Ishikawa (cell line): ENCODE measurements around the gene BDP1.

Experiments
- CEBPB ChIP-seq: IDR thresholded peaks from 2 replicates; pipeline ENCODE4 v1.6.1; 2012
- CREB1 ChIP-seq: IDR thresholded peaks from 2 replicates; pipeline ENCODE4 v1.6.1; 2012; ENCODE audit warnings: low read depth
- EGR1 ChIP-seq: IDR thresholded peaks from 2 replicates; pipeline ENCODE4 v1.6.1; 2012
- EP300 ChIP-seq: IDR thresholded peaks from 2 replicates; pipeline ENCODE4 v1.6.1; 2012; ENCODE audit warnings: borderline replicate concordance
- FOXM1 ChIP-seq: IDR thresholded peaks from 2 replicates; pipeline ENCODE4 v1.6.1; 2012; ENCODE audit warnings: low read depth, borderline replicate concordance
- NFIC ChIP-seq: IDR thresholded peaks from 2 replicates; pipeline ENCODE4 v1.6.1; 2012
- RAD21 ChIP-seq: IDR thresholded peaks from 2 replicates; pipeline ENCODE4 v1.6.1; 2012; ENCODE audit warnings: low read depth
- REST ChIP-seq: IDR thresholded peaks from 2 replicates; pipeline ENCODE4 v1.6.1; 2012; ENCODE audit warnings: low read depth, mild to moderate bottlenecking
- TAF1 ChIP-seq: IDR thresholded peaks from 2 replicates; pipeline ENCODE4 v1.6.1; 2012; ENCODE audit warnings: low read depth, mild to moderate bottlenecking
- TCF12 ChIP-seq: IDR thresholded peaks from 2 replicates; pipeline ENCODE4 v1.6.1; 2012; ENCODE audit warnings: low read depth
- TEAD4 ChIP-seq: IDR thresholded peaks from 2 replicates; pipeline ENCODE4 v1.6.1; 2012
- USF1 ChIP-seq: IDR thresholded peaks from 2 replicates; pipeline ENCODE4 v1.6.1; 2012
- YY1 ChIP-seq: IDR thresholded peaks from 2 replicates; pipeline ENCODE4 v1.6.1; 2012; ENCODE audit warnings: low read depth
- ZBTB7A ChIP-seq: IDR thresholded peaks from 2 replicates; pipeline ENCODE4 v1.6.1; 2012; ENCODE audit warnings: low read depth
- TF ChIP-seq, protein P1 (sequence below): IDR thresholded peaks from 2 replicates; pipeline ENCODE4 v1.6.1; 2012

The BDP1 gene

GRCh38 chr5:71587766-71588532, 132.5 kb downstream of the BDP1 start:
- TF ChIP-seq REST (no peak), CREB1 (no peak), CEBPB (no peak)

- TF ChIP-seq USF1 (no peak), FOXM1 (no peak), REST (no peak), YY1 (no peak), EGR1 (no peak), ZBTB7A (no peak)
Measured at GRCh38 chr5:71588533-71588885, 133.1 kb downstream of the BDP1 start.

DNA sequence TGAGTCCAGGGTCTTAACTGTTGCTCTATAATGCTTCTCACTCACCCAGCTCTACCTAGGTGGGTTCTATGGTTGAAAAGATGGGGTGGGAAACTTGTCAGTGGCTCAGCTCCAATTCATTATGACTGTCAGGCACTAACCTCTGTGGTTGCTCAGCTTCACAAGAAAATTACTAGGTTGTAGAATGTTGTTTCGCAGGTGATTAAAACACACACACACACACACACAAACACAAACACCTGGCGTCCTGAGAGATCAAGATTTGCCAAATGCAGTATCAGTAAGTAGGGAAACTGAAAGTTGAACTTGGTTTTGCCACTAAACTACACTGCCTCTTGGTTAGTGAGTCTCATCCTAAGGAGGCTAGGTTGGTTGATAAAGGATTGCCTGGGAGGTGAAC, 134.5 kb downstream of the BDP1 start:
- TF ChIP-seq, protein P1, sequence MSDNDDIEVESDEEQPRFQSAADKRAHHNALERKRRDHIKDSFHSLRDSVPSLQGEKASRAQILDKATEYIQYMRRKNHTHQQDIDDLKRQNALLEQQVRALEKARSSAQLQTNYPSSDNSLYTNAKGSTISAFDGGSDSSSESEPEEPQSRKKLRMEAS, result no peak
- TF ChIP-seq USF1 (no peak), TAF1 (no peak), ZBTB7A (no peak), RAD21 (no peak), TEAD4 (no peak)

- TF ChIP-seq ZBTB7A, result no peak
Measured at GRCh38 chr5:71591100-71591499, 135.6 kb downstream of the BDP1 start.

GRCh38 chr5:71596169-71596568, 140.7 kb downstream of the BDP1 start:
- TF ChIP-seq RAD21, result no peak
- no peak for TF ChIP-seq TAF1
- TF ChIP-seq CEBPB, result no peak
- TF ChIP-seq FOXM1, result no peak
- TF ChIP-seq YY1, result no peak
- no peak for TF ChIP-seq EGR1
- no peak for TF ChIP-seq TCF12
- no peak for TF ChIP-seq CREB1
- no peak for TF ChIP-seq TEAD4
- TF ChIP-seq ZBTB7A, result no peak
- TF ChIP-seq, protein P1, result no peak
- no peak for TF ChIP-seq NFIC
- TF ChIP-seq EP300, result no peak
- no peak for TF ChIP-seq REST
- TF ChIP-seq USF1, result no peak
